Measurements from ENCODE around the gene CSTF2.

GRCh38 chrX:100850317-100850716 is 30.1 kb downstream of the CSTF2 start:
- TF ChIP-seq TAF1 (IDR thresholded peaks at IDR 0.05; ENCODE audit: low read depth, low read length) (no peak), POLR2A (IDR thresholded peaks at IDR 0.05; ENCODE audit: low read depth, low read length) (no peak), POLR2AphosphoS5 (IDR thresholded peaks at IDR 0.05; ENCODE audit: low read depth, low read length) (no peak)

All from GM12891 (cell line).